GM18498 (cell line): ENCODE results near the gene ADGB.
"Not testable (repeated sequence)": the region's sequence is repeated elsewhere in the genome, so short reads cannot be mapped to it uniquely, and the experiment has no call there.

Experiments used
- ATAC-seq: cut with Tn5 transposase; IDR thresholded peaks from one replicate; pipeline ENCODE4 v1.9.1; 2021; ENCODE audit warnings: mild to moderate bottlenecking, moderate library complexity; ENCODE audit not compliant: unreplicated experiment

Gene ADGB

GRCh38 chr6:146598772-146599405 lies at the start of gene ADGB:
ADGB (plus strand) TSS chr6:146598972; CDS start chr6:146599041, 69 bp downstream.
- ATAC-seq: no peak

- ATAC-seq: no peak
Observed at GRCh38 chr6:146550911-146551310, 47.9 kb upstream of the ADGB start.

DNA sequence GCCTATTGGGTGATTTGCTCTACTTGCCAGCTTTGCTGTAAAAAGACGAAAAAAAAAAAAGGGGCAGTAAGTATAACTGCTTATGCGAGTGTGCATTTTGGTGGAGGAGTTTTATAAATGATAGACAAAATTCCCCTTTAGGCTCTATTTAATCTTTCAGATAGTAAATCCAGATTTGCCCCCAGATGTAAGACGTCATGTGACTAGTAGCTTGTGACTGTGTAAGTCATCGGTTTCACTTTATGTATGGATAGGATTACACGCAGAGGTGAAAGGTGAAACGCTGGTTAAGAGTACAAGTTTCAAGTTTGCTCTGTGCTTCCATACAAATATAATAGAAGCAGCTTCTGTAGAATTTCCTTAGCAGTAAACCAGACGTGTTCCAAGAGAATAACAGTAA lies 47.2 kb upstream of the ADGB start:
- no peak for ATAC-seq

DNA sequence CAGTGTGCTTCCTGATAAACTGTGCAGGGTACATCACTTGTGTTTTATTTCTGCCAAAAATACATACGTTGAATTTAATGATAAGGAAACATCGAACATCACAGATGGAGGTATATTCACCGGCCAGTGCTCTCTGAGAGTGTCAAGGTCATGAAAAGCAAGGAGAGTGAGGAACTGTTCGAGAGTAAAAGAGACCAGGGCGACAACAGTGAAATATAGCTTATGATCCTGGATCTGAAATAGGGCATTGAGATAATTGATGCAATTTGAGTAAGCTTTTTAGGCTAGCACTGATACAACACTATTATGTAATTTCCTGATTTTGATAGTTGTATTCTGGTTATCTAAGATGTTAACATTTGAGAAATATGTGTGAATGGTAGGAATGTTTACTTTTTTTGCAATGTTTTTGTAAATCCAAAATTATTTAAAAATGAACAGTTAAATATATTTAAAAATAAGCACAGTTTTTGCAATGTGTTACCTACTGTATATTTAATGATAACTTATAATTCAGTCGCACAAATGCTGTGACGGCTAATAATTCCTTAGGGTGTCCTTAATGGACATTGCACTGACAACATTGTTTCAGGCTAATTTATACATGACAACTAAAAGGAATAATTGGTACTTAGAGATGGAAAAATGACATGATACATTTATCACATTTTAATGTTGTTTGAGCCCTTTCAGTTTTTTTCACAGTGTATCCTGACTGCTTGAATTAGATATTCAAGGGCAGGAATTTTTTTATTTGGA lies 45.2 kb upstream of the ADGB start:
- no peak for ATAC-seq

- no peak for ATAC-seq
Observed at GRCh38 chr6:146560607-146561006, 38.2 kb upstream of the ADGB start.

- not testable (repeated sequence) for ATAC-seq
Observed at GRCh38 chr6:146566661-146567060, 32.1 kb upstream of the ADGB start.

GRCh38 chr6:146568619-146569018 lies 30.2 kb upstream of the ADGB start:
- ATAC-seq: not testable (repeated sequence)

GRCh38 chr6:146574211-146574610 lies 24.6 kb upstream of the ADGB start:
- no peak for ATAC-seq

- no peak for ATAC-seq
Observed at GRCh38 chr6:146578054-146578453, 20.7 kb upstream of the ADGB start.

DNA sequence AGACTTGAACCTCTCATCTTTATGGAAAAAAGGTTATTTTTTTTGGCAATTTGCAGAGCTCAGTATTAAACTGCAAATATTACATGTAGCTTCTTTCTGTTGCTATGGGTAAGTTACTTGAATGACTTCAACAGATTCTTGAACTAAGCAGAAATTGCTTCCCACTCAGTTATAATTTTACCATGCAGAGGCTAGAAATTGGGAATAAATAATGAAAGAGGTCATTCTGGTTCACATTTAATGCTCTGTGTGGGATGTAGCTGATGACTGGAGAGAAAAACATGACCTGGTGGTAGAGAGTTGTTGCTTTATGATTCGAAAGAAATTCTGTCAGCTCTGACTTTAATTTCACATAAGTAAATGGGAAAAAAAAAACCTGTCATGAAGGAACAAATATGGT lies 16.8 kb upstream of the ADGB start:
- ATAC-seq: no peak

- no peak for ATAC-seq
Observed at GRCh38 chr6:146582857-146583256, 15.9 kb upstream of the ADGB start.

DNA sequence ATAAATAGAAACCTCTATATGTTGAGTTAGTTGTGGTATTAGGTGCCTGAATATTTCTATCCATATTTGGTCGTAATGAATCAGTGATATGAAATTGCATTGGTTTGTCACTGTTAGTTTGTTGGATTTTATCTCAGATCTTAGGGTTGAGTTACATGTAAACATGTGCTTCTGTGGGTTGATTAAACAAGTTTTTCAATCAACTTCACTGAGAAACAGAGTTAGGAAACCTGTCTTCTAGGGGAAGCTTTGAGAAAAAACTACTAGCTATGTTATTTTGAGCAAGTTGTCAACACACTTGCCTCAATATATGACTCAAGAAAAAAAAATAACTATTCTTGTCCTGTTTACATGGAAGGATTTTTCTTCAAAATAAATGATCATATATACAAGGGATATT lies 14.8 kb upstream of the ADGB start:
- no peak for ATAC-seq

- ATAC-seq: no peak
Observed at GRCh38 chr6:146587459-146587858, 11.3 kb upstream of the ADGB start.

GRCh38 chr6:146590492-146590891 lies 8.3 kb upstream of the ADGB start:
- no peak for ATAC-seq

DNA sequence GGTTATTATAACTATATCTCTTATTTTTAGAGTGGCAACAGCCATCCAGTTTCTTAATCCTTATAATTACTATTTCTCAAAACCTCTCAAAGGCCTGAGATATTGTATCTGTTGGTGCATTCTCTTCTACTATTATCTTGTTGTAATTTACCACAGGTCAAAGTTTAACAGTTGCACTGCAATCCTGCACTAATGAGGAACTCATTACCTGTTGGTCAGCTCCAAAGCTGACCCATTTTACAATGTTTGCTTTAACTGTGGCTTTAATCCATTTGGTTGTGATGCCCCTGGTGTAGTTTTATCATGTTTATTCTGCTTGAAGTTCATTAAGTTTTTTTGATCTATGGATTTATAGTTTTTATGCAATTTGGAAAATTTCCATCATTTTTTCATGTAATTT lies 6.3 kb upstream of the ADGB start:
- no peak for ATAC-seq

DNA sequence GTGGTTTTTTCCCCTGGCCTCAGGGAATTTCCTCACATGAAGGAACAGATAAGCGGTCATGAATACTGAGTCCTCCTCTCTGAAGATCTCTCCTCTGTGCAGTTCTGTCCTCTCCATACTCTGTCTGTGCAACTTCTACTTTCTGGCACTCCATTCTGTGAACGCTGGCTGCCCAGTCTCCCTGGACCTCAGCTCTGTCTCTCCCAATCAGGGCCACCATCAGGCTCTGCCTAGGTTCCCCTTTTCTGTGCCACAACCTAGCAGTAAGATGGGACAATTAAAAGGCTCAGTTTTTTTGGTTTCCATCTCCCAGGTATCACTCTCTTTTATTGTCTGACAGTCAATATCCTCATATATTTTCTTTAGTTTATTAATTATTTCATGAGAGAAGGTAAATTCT lies 4.8 kb upstream of the ADGB start:
- no peak for ATAC-seq

DNA sequence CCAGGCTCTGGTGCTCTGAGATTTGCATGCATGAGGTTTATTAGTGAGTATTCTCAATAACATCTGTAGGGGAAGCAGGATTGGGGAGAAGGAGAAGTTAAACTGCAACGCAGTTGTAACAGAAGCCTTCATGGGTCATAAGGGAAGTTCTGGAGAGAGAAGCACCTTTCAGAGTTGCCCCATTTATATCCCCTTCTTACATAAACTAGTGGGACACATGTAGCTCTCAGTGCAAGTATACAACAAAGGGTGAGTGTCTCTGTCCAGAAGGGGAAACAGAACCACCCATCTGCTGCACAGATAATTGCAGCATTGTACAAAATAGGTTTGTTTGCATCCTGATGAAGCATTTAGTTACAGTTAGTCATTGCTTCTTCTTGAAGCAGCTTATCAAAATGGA lies 4.3 kb upstream of the ADGB start:
- ATAC-seq: no peak

DNA sequence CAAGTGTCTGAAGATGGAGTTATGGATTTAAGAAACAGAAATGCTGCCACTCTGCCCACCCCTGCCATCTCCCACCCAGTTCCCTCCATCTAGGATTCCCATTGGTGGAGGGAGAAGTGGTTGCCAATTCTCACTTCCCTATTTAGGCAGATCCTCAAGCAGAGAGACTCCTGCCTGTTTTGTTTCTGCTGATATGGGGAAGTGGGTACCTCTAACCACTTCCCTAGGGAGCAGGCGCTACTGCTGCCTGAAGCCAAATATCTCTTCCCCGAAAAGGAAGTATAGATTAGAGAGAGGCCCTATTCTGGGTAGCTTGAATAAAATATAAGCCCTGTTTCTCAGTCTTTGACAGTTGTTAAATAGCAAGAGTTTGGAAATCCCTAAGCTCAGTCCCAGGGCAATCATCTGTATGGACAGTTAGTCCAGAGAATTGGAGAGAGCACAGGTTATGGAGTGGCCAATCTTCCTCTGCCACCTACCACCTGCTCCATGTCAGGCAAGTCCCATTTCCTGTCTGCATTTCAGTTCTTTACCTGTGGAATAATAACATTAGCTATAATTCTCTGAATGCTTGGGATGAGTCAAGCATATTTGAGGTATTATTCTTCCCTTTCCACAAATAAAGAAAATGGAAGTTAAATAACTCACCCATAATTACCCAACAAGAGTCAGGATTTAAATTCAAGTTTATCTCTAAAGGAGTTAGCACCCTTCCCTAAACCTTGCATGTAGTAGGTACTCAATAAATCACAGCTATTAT lies 2.6 kb upstream of the ADGB start:
- ATAC-seq: no peak

DNA sequence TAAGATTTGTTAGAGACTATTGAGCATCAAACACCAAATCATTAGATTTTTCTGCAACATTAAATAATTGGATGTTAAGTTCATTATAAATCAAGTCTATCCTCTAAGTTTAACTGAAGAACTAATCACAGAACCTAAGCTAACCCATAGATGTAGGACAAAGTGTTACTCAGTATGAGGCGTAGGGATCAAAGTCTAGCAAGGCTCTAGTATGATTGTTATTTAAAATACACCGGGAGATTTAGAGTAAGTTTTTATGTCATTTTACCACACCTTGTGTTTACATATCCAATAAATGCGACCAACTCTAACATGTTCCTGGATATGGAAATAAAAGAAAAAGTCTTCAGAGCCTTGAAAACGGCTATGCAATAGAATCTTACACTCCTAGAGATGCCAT lies 2.6 kb downstream of the ADGB start:
- no peak for ATAC-seq

GRCh38 chr6:146602526-146602925 lies 3.8 kb downstream of the ADGB start:
- no peak for ATAC-seq

DNA sequence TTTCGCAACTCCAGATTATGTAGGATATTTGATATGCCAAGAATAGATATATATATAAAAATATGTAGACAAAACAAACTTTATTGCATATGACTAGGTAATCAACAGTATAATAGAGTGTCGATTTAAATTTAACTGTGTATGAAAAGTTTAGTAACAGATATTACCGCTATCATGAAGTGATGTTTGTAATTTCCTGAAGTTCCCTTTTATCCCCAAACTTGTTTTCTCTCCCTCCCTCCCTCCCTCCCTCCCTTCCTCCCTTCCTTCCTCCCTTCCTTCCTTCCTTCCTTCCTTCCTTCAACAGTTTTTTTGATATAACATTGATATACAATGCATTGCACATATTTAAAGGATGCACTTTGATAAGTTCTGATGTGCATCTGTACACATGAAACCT lies 15.2 kb downstream of the ADGB start:
- no peak for ATAC-seq

GRCh38 chr6:146620655-146621054 lies 21.9 kb downstream of the ADGB start:
- ATAC-seq: no peak
